Uterus (tissue), 4 donors: ENCODE data around the gene PLSCR4. TPM values are rescaled to one million over a fixed set of nuclear protein-coding genes. Genes with fewer than 3 reads are reported as not detected.

Source experiments
- DNase-seq, 2 donors: peaks; one replicate each; pipeline ENCODE4 v3.0.0-alpha.2; 2019 to 2020
- H3K27ac ChIP-seq, 2 donors: fragments of 200-600 bp; sonication (generic); 1 replicate in 1 of 2; 2 replicates in 1 of 2; pipeline ENCODE4 v1.5.1; 2016 to 2018
- H3K27me3 ChIP-seq, 2 donors: fragments of 200-600 bp; sonication (generic); one replicate each; pipeline ENCODE4 v1.5.1; 2018 to 2019; ENCODE audit warnings: control low read depth in 1 of 2
- H3K36me3 ChIP-seq, 2 donors: fragments of 200-600 bp; sonication (generic); one replicate each; pipeline ENCODE4 v1.5.1; 2019; ENCODE audit warnings: control low read depth in 1 of 2
- H3K4me1 ChIP-seq, 2 donors: fragments of 200-600 bp; sonication (generic); one replicate each; pipeline ENCODE4 v1.5.1; 2018 to 2019; ENCODE audit warnings: control low read depth in 1 of 2
- H3K4me3 ChIP-seq, 2 donors: fragments of 200-600 bp; sonication (generic); 1 replicate in 1 of 2; 2 replicates in 1 of 2; pipeline ENCODE4 v1.5.1; 2018 to 2019; ENCODE audit warnings: mild to moderate bottlenecking in 1 of 2
- H3K9me3 ChIP-seq, 2 donors: fragments of 200-600 bp; sonication (generic); one replicate each; pipeline ENCODE4 v1.5.1; 2019; ENCODE audit warnings: control low read depth in 1 of 2
- CTCF ChIP-seq, 4 experiments: fragments of 200-600 bp in 2 of 4; fragments of 450-650 bp in 2 of 4; sonication (generic) in 2 of 4; IDR thresholded peaks; one replicate each; pipeline ENCODE4 v1.5.1; 2016 to 2019; ENCODE audit warnings: antibody characterized with exemption in 4 of 4, mild to moderate bottlenecking in 2 of 4, moderate library complexity in 1 of 4
- POLR2A ChIP-seq, 2 donors: fragments of 450-650 bp; IDR thresholded peaks; one replicate each; pipeline ENCODE4 v1.6.1; 2016; ENCODE audit warnings: antibody characterized with exemption in 2 of 2, mild to moderate bottlenecking in 1 of 2, moderate library complexity in 1 of 2
- intact Hi-C: fragments of 100-400 bp; cut with DNase I; formaldehyde crosslinking; loops from one replicate; pipeline ENCODE4 v1.15.1; 2023; ENCODE audit warnings: low total_unique reads
- total RNA-seq, 4 donors: library from RNA; depleted of rRNA in 3 of 4; stranded (reverse); fragments of >200 nt in 3 of 4; gene quantifications; one replicate each; pipeline versions ENCODE4 v1.1.0 to v1.2.4, GENCODE V29; 2014 to 2023
- donor health status: DM: yes; HTN: yes; CAD: no.

The PLSCR4 gene
- total RNA-seq, 4 donors from 2014 or later: 45.9 to 107 (median 67.8) TPM

- Histone ChIP-seq H3K27me3 (no peaks in the 10 kb centered on the region), H3K4me1 (peaks cover 0 to 9% of the 10 kb centered on the region in 2 donors), H3K9me3 (no peaks in the 10 kb centered on the region), H3K27ac (no peak overlapping the region), H3K36me3 (no peaks in the 10 kb centered on the region), H3K4me3 (no peak overlapping the region)
- TF ChIP-seq CTCF (IDR thresholded peaks at IDR 0.05): no peak
- no peak for TF ChIP-seq POLR2A (IDR thresholded peaks at IDR 0.05)
- DNase-seq: no peak
- intact Hi-C loops: no loop called here
These were observed 20.3 kb upstream of the PLSCR4 start for GRCh38 chr3:146271180-146271579.

GRCh38 chr3:146269271-146269670 lies 18.4 kb upstream of the PLSCR4 start:
- Histone ChIP-seq H3K36me3 (no peaks in the 10 kb centered on the region), H3K27ac (no peak overlapping the region), H3K27me3 (no peaks in the 10 kb centered on the region), H3K4me1 (peaks cover 0 to 5% of the 10 kb centered on the region in 2 donors), H3K4me3 (no peak overlapping the region), H3K9me3 (no peaks in the 10 kb centered on the region)
- TF ChIP-seq POLR2A (IDR thresholded peaks at IDR 0.05) (no peak), CTCF (IDR thresholded peaks at IDR 0.05) (no peak)
- intact Hi-C loops: no loop called here
- DNase-seq: no peak

- Histone ChIP-seq H3K36me3 (no peaks in the 10 kb centered on the region), H3K4me1 (no peaks in the 10 kb centered on the region), H3K27ac (no peak overlapping the region), H3K4me3 (no peak overlapping the region), H3K27me3 (no peaks in the 10 kb centered on the region), H3K9me3 (no peaks in the 10 kb centered on the region)
- DNase-seq: no peak
- no peak for TF ChIP-seq POLR2A (IDR thresholded peaks at IDR 0.05)
- no peak for TF ChIP-seq CTCF (IDR thresholded peaks at IDR 0.05)
- intact Hi-C loops: no loop called here
These were observed 17.8 kb upstream of the PLSCR4 start for GRCh38 chr3:146268535-146269219.

GRCh38 chr3:146265720-146266119 lies 14.8 kb upstream of the PLSCR4 start:
- no peak for DNase-seq
- no peak overlapping the region for H3K27ac ChIP-seq
- H3K4me1 ChIP-seq: no peaks in the 10 kb centered on the region
- no peak overlapping the region for H3K4me3 ChIP-seq
- intact Hi-C loops: no loop called here
- no peaks in the 10 kb centered on the region for H3K36me3 ChIP-seq
- TF ChIP-seq CTCF (IDR thresholded peaks at IDR 0.05): no peak
- TF ChIP-seq POLR2A (IDR thresholded peaks at IDR 0.05): no peak
- no peaks in the 10 kb centered on the region for H3K9me3 ChIP-seq
- H3K27me3 ChIP-seq: no peaks in the 10 kb centered on the region

GRCh38 chr3:146262371-146263110 lies 11.6 kb upstream of the PLSCR4 start:
- no peak for TF ChIP-seq POLR2A (IDR thresholded peaks at IDR 0.05)
- TF ChIP-seq CTCF (IDR thresholded peaks at IDR 0.05): no peak
- intact Hi-C loops: no loop called here
- Histone ChIP-seq H3K9me3 (no peaks in the 10 kb centered on the region), H3K36me3 (no peaks in the 10 kb centered on the region), H3K27me3 (no peaks in the 10 kb centered on the region), H3K4me1 (no peaks in the 10 kb centered on the region), H3K27ac (no peak overlapping the region), H3K4me3 (no peak overlapping the region)
- DNase-seq: no peak
